Loucy (cell line): Measurements from ENCODE around the gene CCDC112.

Source experiments
- H2AFZ ChIP-seq: fragments of 200-600 bp; sonication (generic); 2 replicates; pipeline ENCODE4 v1.6.0; 2016; ENCODE audit warnings: antibody characterized with exemption, mild to moderate bottlenecking, low read length, moderate library complexity
- H3F3A ChIP-seq: fragments of 200-600 bp; 2 replicates; pipeline ENCODE4 v1.6.0; 2016; ENCODE audit warnings: antibody characterized with exemption, low read depth, mild to moderate bottlenecking
- H3K27me3 ChIP-seq: fragments of 200-600 bp; sonication (generic); 2 replicates; pipeline ENCODE4 v1.6.1; 2014; ENCODE audit warnings: low read length, mild to moderate bottlenecking; ENCODE audit not compliant: insufficient read depth, poor library complexity, severe bottlenecking
- H3K36me3 ChIP-seq: fragments of 200-600 bp; sonication (generic); 2 replicates; pipeline ENCODE4 v1.6.1; 2016; ENCODE audit warnings: low read length; ENCODE audit not compliant: insufficient read depth
- H3K4me1 ChIP-seq: fragments of 200-600 bp; sonication (generic); 2 replicates; pipeline ENCODE4 v1.5.1; 2014; ENCODE audit warnings: low read length, mild to moderate bottlenecking; ENCODE audit not compliant: insufficient read depth, poor library complexity, severe bottlenecking
- H3K4me2 ChIP-seq: fragments of 200-600 bp; sonication (generic); 2 replicates; pipeline ENCODE4 v1.6.0; 2014; ENCODE audit warnings: antibody characterized with exemption, low read length, low read depth, mild to moderate bottlenecking; ENCODE audit not compliant: poor library complexity, severe bottlenecking
- H3K4me3 ChIP-seq: fragments of 200-600 bp; sonication (generic); 2 replicates; pipeline ENCODE4 v1.5.1; 2014; ENCODE audit warnings: low read length, mild to moderate bottlenecking, mixed read lengths; ENCODE audit not compliant: poor library complexity, severe bottlenecking
- H3K79me2 ChIP-seq: fragments of 200-600 bp; sonication (generic); 2 replicates; pipeline ENCODE4 v1.6.1; 2014; ENCODE audit warnings: low read length; ENCODE audit not compliant: insufficient read depth
- H3K9ac ChIP-seq: fragments of 200-600 bp; sonication (generic); 2 replicates; pipeline ENCODE4 v1.6.0; 2014; ENCODE audit warnings: mild to moderate bottlenecking, low read depth, low read length, moderate library complexity; ENCODE audit not compliant: poor library complexity, severe bottlenecking
- H3K9me2 ChIP-seq: fragments of 200-600 bp; sonication (generic); replicated peaks from 2 replicates; pipeline ENCODE4 v1.6.1; 2016; ENCODE audit warnings: low read depth, low read length, mixed read lengths
- H3K9me3 ChIP-seq: fragments of 200-600 bp; sonication (generic); 2 replicates; pipeline ENCODE4 v1.6.1; 2014; ENCODE audit warnings: mild to moderate bottlenecking, antibody characterized with exemption, low read length, low read depth; ENCODE audit not compliant: insufficient read depth
- H4K20me1 ChIP-seq: fragments of 200-600 bp; sonication (generic); 2 replicates; pipeline ENCODE4 v1.6.0; 2014; ENCODE audit warnings: antibody characterized with exemption, low read length, mild to moderate bottlenecking; ENCODE audit not compliant: insufficient read depth, poor library complexity, severe bottlenecking
- CTCF ChIP-seq: fragments of 200-600 bp; sonication (generic); conservative IDR thresholded peaks from 2 replicates; pipeline ENCODE4 v1.5.1; 2014; ENCODE audit warnings: mild to moderate bottlenecking, antibody characterized with exemption, low read length
- EZH2phosphoT487 ChIP-seq: fragments of 200-600 bp; IDR thresholded peaks from 2 replicates; pipeline ENCODE4 v1.6.1; 2018; ENCODE audit warnings: antibody characterized with exemption, mild to moderate bottlenecking, moderate library complexity, borderline replicate concordance

CCDC112 gene

GRCh38 chr5:115337882-115338281 is 41.4 kb upstream of the CCDC112 start:
- H3K27me3 ChIP-seq: no peaks in the 10 kb centered on the region
- no peak overlapping the region for H3K4me3 ChIP-seq
- H3K9me2 ChIP-seq: no peaks in the 10 kb centered on the region
- H3K9me3 ChIP-seq: no peaks in the 10 kb centered on the region
- TF ChIP-seq CTCF: no peak
- no peak for TF ChIP-seq EZH2phosphoT487
- H2AFZ ChIP-seq: no peak overlapping the region
- H4K20me1 ChIP-seq: no peaks in the 10 kb centered on the region
- H3K36me3 ChIP-seq: no peaks in the 10 kb centered on the region
- H3K4me1 ChIP-seq: no peaks in the 10 kb centered on the region
- no peaks in the 10 kb centered on the region for H3F3A ChIP-seq
- H3K9ac ChIP-seq: no peak overlapping the region
- H3K79me2 ChIP-seq: no peaks in the 10 kb centered on the region
- no peak overlapping the region for H3K4me2 ChIP-seq

- no peaks in the 10 kb centered on the region for H3K27me3 ChIP-seq
- TF ChIP-seq CTCF (no peak), EZH2phosphoT487 (no peak)
- no peaks in the 10 kb centered on the region for H3K9me3 ChIP-seq
- no peaks in the 10 kb centered on the region for H3K4me1 ChIP-seq
- H4K20me1 ChIP-seq: no peaks in the 10 kb centered on the region
- H3K9ac ChIP-seq: no peak overlapping the region
- H3K4me3 ChIP-seq: no peak overlapping the region
- no peaks in the 10 kb centered on the region for H3K9me2 ChIP-seq
- no peak overlapping the region for H2AFZ ChIP-seq
- no peaks in the 10 kb centered on the region for H3F3A ChIP-seq
- H3K36me3 ChIP-seq: no peaks in the 10 kb centered on the region
- H3K4me2 ChIP-seq: no peak overlapping the region
- H3K79me2 ChIP-seq: no peaks in the 10 kb centered on the region
These were observed 40.5 kb upstream of the CCDC112 start for GRCh38 chr5:115336964-115337363.

- no peaks in the 10 kb centered on the region for H3K79me2 ChIP-seq
- no peaks in the 10 kb centered on the region for H3K36me3 ChIP-seq
- H2AFZ ChIP-seq: no peak overlapping the region
- no peak overlapping the region for H3K9ac ChIP-seq
- H3K27me3 ChIP-seq: no peaks in the 10 kb centered on the region
- no peaks in the 10 kb centered on the region for H3K9me2 ChIP-seq
- H3F3A ChIP-seq: no peaks in the 10 kb centered on the region
- H3K4me2 ChIP-seq: no peak overlapping the region
- no peak overlapping the region for H3K4me3 ChIP-seq
- H4K20me1 ChIP-seq: no peaks in the 10 kb centered on the region
- TF ChIP-seq EZH2phosphoT487: no peak
- TF ChIP-seq CTCF: no peak
- no peaks in the 10 kb centered on the region for H3K4me1 ChIP-seq
- no peaks in the 10 kb centered on the region for H3K9me3 ChIP-seq
These were observed 39.8 kb upstream of the CCDC112 start for GRCh38 chr5:115336201-115336720.
